GM23248 (cell line): ENCODE measurements around the gene GSE1. TPM values are rescaled to one million over a fixed set of nuclear protein-coding genes. Genes with fewer than 3 reads are reported as not detected.

Experiments used
- DNase-seq: peaks from one replicate; pipeline ENCODE4 v3.0.0-alpha.2; 2015
- H2AFZ ChIP-seq: fragments of 200-600 bp; sonication (generic); 2 replicates; pipeline ENCODE4 v1.6.1; 2016; ENCODE audit warnings: antibody characterized with exemption
- H3F3A ChIP-seq: fragments of 200-600 bp; sonication (generic); 2 replicates; pipeline ENCODE4 v1.6.1; 2016; ENCODE audit warnings: mild to moderate bottlenecking, antibody characterized with exemption, mixed run types; ENCODE audit not compliant: insufficient read depth
- H3K27ac ChIP-seq: fragments of 200-600 bp; sonication (generic); 2 replicates; pipeline ENCODE4 v1.5.1; 2016; ENCODE audit warnings: mild to moderate bottlenecking
- H3K27me3 ChIP-seq: fragments of 200-600 bp; sonication (generic); replicated peaks from 2 replicates; pipeline ENCODE4 v1.6.1; 2016; ENCODE audit warnings: mild to moderate bottlenecking; ENCODE audit not compliant: insufficient read depth
- H3K36me3 ChIP-seq: fragments of 200-600 bp; sonication (generic); 2 replicates; pipeline ENCODE4 v1.6.1; 2016; ENCODE audit warnings: low read depth, mild to moderate bottlenecking
- H3K4me1 ChIP-seq: fragments of 200-600 bp; sonication (generic); 2 replicates; pipeline ENCODE4 v1.6.1; 2016; ENCODE audit warnings: mild to moderate bottlenecking; ENCODE audit not compliant: insufficient read depth
- H3K4me2 ChIP-seq: fragments of 200-600 bp; sonication (generic); one replicate; pipeline ENCODE4 v1.6.1; 2016; ENCODE audit warnings: mild to moderate bottlenecking; ENCODE audit not compliant: unreplicated experiment
- H3K4me3 ChIP-seq: fragments of 200-600 bp; sonication (generic); 2 replicates; pipeline ENCODE4 v1.5.1; 2016; ENCODE audit warnings: mild to moderate bottlenecking
- H3K79me2 ChIP-seq: fragments of 200-600 bp; sonication (generic); 2 replicates; pipeline ENCODE4 v1.6.1; 2016; ENCODE audit warnings: mild to moderate bottlenecking; ENCODE audit not compliant: insufficient read depth
- H3K9ac ChIP-seq: fragments of 200-600 bp; sonication (generic); 2 replicates; pipeline ENCODE4 v1.6.1; 2016; ENCODE audit warnings: mild to moderate bottlenecking
- H3K9me2 ChIP-seq: fragments of 200-600 bp; sonication (generic); 2 replicates; pipeline ENCODE4 v1.6.1; 2016; ENCODE audit warnings: mixed run types, mild to moderate bottlenecking, moderate library complexity; ENCODE audit not compliant: insufficient read depth
- H3K9me3 ChIP-seq: fragments of 200-600 bp; sonication (generic); one replicate; pipeline ENCODE4 v1.6.1; 2017; ENCODE audit warnings: low read depth
- H4K20me1 ChIP-seq: fragments of 200-600 bp; sonication (generic); 2 replicates; pipeline ENCODE4 v1.6.0; 2016; ENCODE audit not compliant: insufficient read depth
- EZH2 ChIP-seq: fragments of 200-600 bp; sonication (generic); IDR thresholded peaks from 2 replicates; pipeline ENCODE4 v1.6.1; 2018; ENCODE audit warnings: antibody characterized with exemption, mild to moderate bottlenecking; ENCODE audit not compliant: insufficient read depth, poor library complexity, severe bottlenecking
- EZH2phosphoT487 ChIP-seq: fragments of 200-600 bp; sonication (generic); IDR thresholded peaks from 2 replicates; pipeline ENCODE4 v1.6.1; 2018; ENCODE audit warnings: antibody characterized with exemption, moderate library complexity, mild to moderate bottlenecking, low read depth; ENCODE audit not compliant: insufficient read depth
- WGBS, 2 experiments: methylation state at CpG; one replicate each; pipeline ENCODE4 v1.1.6; 2015 to 2017; ENCODE audit warnings: low lambda C conversion rate in 2 of 2, low coverage in 1 of 2; ENCODE audit errors: missing lambda C conversion rate in 2 of 2; 5-methylcytosine and 5-hydroxymethylcytosine counted together
- in situ Hi-C: fragments of 300-500 bp; cut with MboI; formaldehyde crosslinking; loops from 2 replicates; pipeline ENCODE4 v1.15.0; 2020
- polyA plus RNA-seq: library from polyadenylated mRNA; unstranded; fragments of >200 nt; fragmentation: Nextera tagmentation; extraction: Ambion mirVana; gene quantifications from 2 replicates; pipeline ENCODE4 v1.2.1, GENCODE V29; 2016
- total RNA-seq: library from RNA; depleted of rRNA; stranded (reverse); fragments of >200 nt; shearing (Covaris generic); gene quantifications from 2 replicates; pipeline ENCODE4 v1.2.3, GENCODE V29; 2014

The GSE1 gene
- total and polyA plus RNA-seq, 2 experiments from 2014 or later, result 11.6 to 35.1 TPM

DNA sequence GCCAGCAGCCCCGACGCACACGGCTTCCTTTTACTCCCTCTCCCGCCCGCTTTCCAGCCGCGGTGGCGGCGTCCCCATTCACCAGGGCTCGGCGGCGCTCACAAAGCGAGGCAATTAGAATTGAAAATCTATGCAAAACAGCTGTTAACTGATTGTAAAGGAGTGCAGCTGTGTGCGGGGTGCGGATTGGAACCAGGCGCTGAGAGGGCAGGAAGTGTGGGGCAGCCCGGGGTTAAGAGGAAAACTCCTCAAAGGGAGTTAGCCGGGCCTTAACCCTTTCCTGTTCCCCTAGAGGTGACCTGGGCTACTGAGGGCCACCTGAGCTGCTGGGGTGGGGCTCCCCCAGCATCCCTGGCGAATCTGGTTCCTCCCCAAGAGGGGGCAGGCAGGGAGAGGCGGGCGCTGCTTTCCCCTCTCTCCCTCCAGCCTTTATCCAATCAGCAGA is 5.8 kb upstream of the GSE1 start:
- H3K4me3 ChIP-seq, result no peak overlapping the region
- H2AFZ ChIP-seq, result no peak overlapping the region
- H4K20me1 ChIP-seq, result peaks cover 3% of the 10 kb centered on the region; the same call in 1 of the 2 replicates
- WGBS, 2 experiments, result 57 to 61% methylated on average over 19 to 21 of the region's 21 CpGs
- H3K9me3 ChIP-seq, result no peaks in the 10 kb centered on the region
- no peak for DNase-seq
- in situ Hi-C loops, result no loop called here
- H3K4me1 ChIP-seq, result peaks cover 10% of the 10 kb centered on the region
- TF ChIP-seq EZH2phosphoT487 (no peak), EZH2 (no peak)
- H3K79me2 ChIP-seq, result peaks cover 75% of the 10 kb centered on the region
- H3K27me3 ChIP-seq, result no peaks in the 10 kb centered on the region
- H3K9me2 ChIP-seq, result no peaks in the 10 kb centered on the region
- H3K27ac ChIP-seq, result no peak overlapping the region
- no peaks in the 10 kb centered on the region; the same call in 1 of the 2 replicates for H3F3A ChIP-seq
- H3K4me2 ChIP-seq, result no peak overlapping the region
- no peaks in the 10 kb centered on the region for H3K36me3 ChIP-seq
- H3K9ac ChIP-seq, result no peak overlapping the region

DNA sequence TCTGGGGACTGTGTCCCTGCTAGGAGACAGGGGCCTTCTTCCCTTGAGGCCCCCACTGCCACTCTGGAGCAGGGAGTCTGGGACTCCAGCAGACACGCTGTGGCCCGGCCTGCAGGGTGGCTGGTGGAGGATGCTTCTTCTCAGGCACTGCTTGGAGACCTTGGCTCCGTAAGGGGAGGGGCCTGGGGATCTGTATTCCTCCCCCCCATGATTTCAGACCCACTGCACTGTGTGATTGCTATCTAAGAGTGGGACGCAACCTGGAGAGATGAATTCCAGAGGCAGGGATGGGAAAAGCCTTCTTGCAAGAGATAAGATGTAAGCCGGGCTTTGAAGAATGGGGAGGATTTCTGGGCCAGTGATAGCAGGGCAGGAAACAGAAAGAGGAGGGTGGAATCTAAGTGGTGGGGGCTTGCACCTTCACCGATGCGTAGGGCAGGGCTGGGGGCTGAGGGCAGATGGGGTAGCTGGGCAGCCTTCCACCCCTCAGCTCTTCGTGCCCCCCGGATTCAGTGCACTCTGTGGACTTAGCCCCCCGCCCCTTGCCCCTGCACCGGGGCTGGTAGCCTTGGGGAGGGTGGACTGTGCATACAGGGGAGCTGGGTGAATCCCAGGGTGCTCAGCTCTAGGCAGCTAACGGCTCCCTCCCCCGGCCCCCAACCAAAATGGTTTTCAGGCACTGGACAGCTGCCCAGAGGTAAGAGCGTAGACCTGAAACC is 5.2 kb upstream of the GSE1 start:
- no peak overlapping the region for H3K4me2 ChIP-seq
- no peaks in the 10 kb centered on the region; the same call in 1 of the 2 replicates for H3F3A ChIP-seq
- H3K4me3 ChIP-seq, result no peak overlapping the region
- peaks cover 69% of the 10 kb centered on the region for H3K79me2 ChIP-seq
- H3K27ac ChIP-seq, result no peak overlapping the region
- H3K4me1 ChIP-seq, result peaks cover 15% of the 10 kb centered on the region
- H2AFZ ChIP-seq, result no peak overlapping the region
- TF ChIP-seq EZH2, result no peak
- no peak for TF ChIP-seq EZH2phosphoT487
- no peak overlapping the region for H3K9ac ChIP-seq
- no peaks in the 10 kb centered on the region for H3K27me3 ChIP-seq
- no peaks in the 10 kb centered on the region for H3K36me3 ChIP-seq
- no peaks in the 10 kb centered on the region for H3K9me2 ChIP-seq
- no peaks in the 10 kb centered on the region for H3K9me3 ChIP-seq
- in situ Hi-C loops, result no loop called here
- 93 to 99% methylated on average over 10 to 12 of the region's 14 CpGs for WGBS, 2 experiments
- H4K20me1 ChIP-seq, result peaks cover 3% of the 10 kb centered on the region; the same call in 1 of the 2 replicates
- DNase-seq, result no peak

DNA sequence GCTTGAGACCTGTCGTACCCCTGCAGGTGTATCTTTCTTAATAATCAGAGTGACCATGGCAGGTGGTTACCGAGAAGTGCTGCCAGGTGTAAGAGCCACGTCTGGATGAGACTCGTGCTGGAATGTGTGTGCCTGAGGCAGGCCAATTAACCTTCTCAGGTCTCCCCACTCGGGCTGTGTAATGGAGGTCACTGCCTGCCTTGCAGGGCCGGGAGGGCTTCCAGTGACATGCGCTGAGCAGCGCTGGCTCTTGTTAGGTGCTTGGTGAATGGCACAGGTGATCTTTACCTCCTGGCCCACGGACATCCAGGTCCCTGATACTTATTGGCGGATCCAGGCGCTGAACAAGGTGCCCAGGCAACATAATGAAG is 4.6 kb upstream of the GSE1 start:
- Histone ChIP-seq H4K20me1 (peaks cover 3% of the 10 kb centered on the region; the same call in 1 of the 2 replicates), H3K4me2 (no peak overlapping the region), H3K27me3 (no peaks in the 10 kb centered on the region), H3K36me3 (no peaks in the 10 kb centered on the region), H3K4me1 (peaks cover 15% of the 10 kb centered on the region), H3K79me2 (peaks cover 64% of the 10 kb centered on the region), H3K4me3 (no peak overlapping the region), H2AFZ (no peak overlapping the region), H3K9ac (no peak overlapping the region), H3K27ac (no peak overlapping the region), H3K9me2 (no peaks in the 10 kb centered on the region), H3F3A (no peaks in the 10 kb centered on the region; the same call in 1 of the 2 replicates), H3K9me3 (no peaks in the 10 kb centered on the region)
- TF ChIP-seq EZH2 (no peak), EZH2phosphoT487 (no peak)
- 87 to 91% methylated on average over 11 of the region's 11 CpGs for WGBS, 2 experiments
- DNase-seq, result no peak
- in situ Hi-C loops, result no loop called here

DNA sequence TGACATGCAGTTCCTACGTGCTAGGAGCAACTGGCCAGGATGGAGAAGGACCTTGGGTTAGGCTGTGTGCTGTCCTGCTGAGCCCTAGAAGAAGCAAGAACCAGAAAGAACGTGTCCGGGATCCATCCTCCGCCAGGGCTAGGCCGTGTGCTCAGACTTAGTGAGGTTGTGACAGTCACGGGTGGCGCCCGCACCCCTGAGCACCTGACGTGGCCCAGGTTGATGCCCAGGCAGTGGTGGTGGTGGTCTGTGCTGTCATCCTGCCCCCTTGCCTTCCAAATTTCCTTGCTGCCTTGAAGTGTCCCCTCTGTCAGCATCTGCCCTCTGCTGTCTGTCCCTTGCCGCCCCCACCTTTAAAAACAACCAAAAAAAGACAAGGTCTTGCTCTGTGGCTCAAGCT is 4.2 kb upstream of the GSE1 start:
- in situ Hi-C loops, result no loop called here
- Histone ChIP-seq H3K27ac (no peak overlapping the region), H3K4me2 (no peak overlapping the region), H3K27me3 (no peaks in the 10 kb centered on the region), H3K79me2 (peaks cover 60% of the 10 kb centered on the region), H3K36me3 (no peaks in the 10 kb centered on the region), H3F3A (no peaks in the 10 kb centered on the region; the same call in 1 of the 2 replicates), H2AFZ (no peak overlapping the region), H3K9me2 (no peaks in the 10 kb centered on the region), H3K9me3 (no peaks in the 10 kb centered on the region), H4K20me1 (peaks cover 3% of the 10 kb centered on the region; the same call in 1 of the 2 replicates), H3K9ac (no peak overlapping the region), H3K4me1 (peaks cover 15% of the 10 kb centered on the region), H3K4me3 (no peak overlapping the region)
- WGBS, 2 experiments, result 94 to 96% methylated on average over 10 of the region's 10 CpGs
- DNase-seq, result no peak
- TF ChIP-seq EZH2phosphoT487, result no peak
- no peak for TF ChIP-seq EZH2
